ENCODE data around the gene UAP1L1. TPM values are rescaled to one million over a fixed set of nuclear protein-coding genes. Genes with fewer than 3 reads are reported as not detected.

UAP1L1 gene
- total and polyA plus RNA-seq, 2 of the 8 experiments (the other 6 are each of a cell fraction or from before 2014, with no cell fraction given), result 2.0 to 5.4 TPM

- 88% methylated on average over 14 of the region's 14 CpGs; no CpG with 5 or more reads in 1 of the 2 experiments for WGBS, 2 experiments (ENCODE audit: extremely low coverage in 1 of 2, insufficient coverage in 1 of 2, insufficient read length in 1 of 2, insufficient replicate concordance in 2 of 2, low coverage in 1 of 2, low lambda C conversion rate in 2 of 2, missing lambda C conversion rate in 1 of 2)
- CTCF ChIA-PET (ENCODE audit: partially characterized antibody), result no interaction called here
These were observed 21.9 kb downstream of the UAP1L1 start for GRCh38 chr9:137099231-137099630.

More at GRCh38 chr9:137099231-137099630, 21.9 kb downstream of the UAP1L1 start:
- DNase-seq (ENCODE audit: low read depth in 1 of 2, low spot score in 2 of 2), result no peak
- no peak overlapping the region for H3K23ac ChIP-seq (ENCODE audit: insufficient read length)
- H4K20me1 ChIP-seq (replicated peaks in 1 of 2; ENCODE audit: control insufficient read depth in 1 of 2, insufficient read depth in 2 of 2, low read length in 2 of 2), result peaks cover 0 to 2% of the 10 kb centered on the region in 2 experiments
- TF ChIP-seq ZNF274 (IDR thresholded peaks at IDR 0.05; ENCODE audit: borderline replicate concordance, extremely low read depth, low read length) (no peak), BRCA1 (IDR thresholded peaks at IDR 0.05; ENCODE audit: low read depth, low read length) (no peak), ATF2 (IDR thresholded peaks at IDR 0.05; ENCODE audit: low read length) (no peak)
- no peak overlapping the region for H3K18ac ChIP-seq (ENCODE audit: extremely low read depth, low read length)
- no peaks in the 10 kb centered on the region for H3K23me2 ChIP-seq (ENCODE audit: low read depth, low read length)
- no peak for FAIRE-seq
- no peak overlapping the region for H3K4me2 ChIP-seq (ENCODE audit: insufficient read depth in 1 of 2, low read depth in 2 of 2, low read length in 2 of 2)
- H3K27ac ChIP-seq (ENCODE audit: low read depth, low read length), result no peak overlapping the region
- H2BK5ac ChIP-seq (ENCODE audit: low read depth, low read length), result no peak overlapping the region
- no peak overlapping the region for H3K4ac ChIP-seq (replicated peaks; ENCODE audit: insufficient read length, low read depth, low read length)
- H3K4me3 ChIP-seq (ENCODE audit: extremely low read depth in 1 of 4, insufficient read depth in 2 of 4, low read depth in 3 of 4, low read length in 4 of 4), result no peak overlapping the region
- no peak overlapping the region for H2BK15ac ChIP-seq (ENCODE audit: low read length)
- no peak overlapping the region for H4K5ac ChIP-seq (ENCODE audit: insufficient read length, low read depth, low read length)
- H3K9me3 ChIP-seq (ENCODE audit: insufficient read depth in 2 of 2, low read depth in 1 of 2, low read length in 1 of 2), result peaks cover 20 to 24% of the 10 kb centered on the region in 2 experiments
- H2BK12ac ChIP-seq (ENCODE audit: low read depth, low read length), result no peak overlapping the region
- H4K8ac ChIP-seq (ENCODE audit: extremely low read depth, insufficient read depth, low read length), result no peak overlapping the region
- H3K27me3 ChIP-seq (replicated peaks in 1 of 4; ENCODE audit: control insufficient read depth in 3 of 4, extremely low read depth in 1 of 4, insufficient read depth in 3 of 4, low read length in 3 of 4), result no peaks in the 10 kb centered on the region
- no peak overlapping the region for H2BK20ac ChIP-seq (ENCODE audit: low read length)
- no peak overlapping the region for H3K14ac ChIP-seq (ENCODE audit: insufficient read length)
- no peak overlapping the region for H2AK5ac ChIP-seq (ENCODE audit: low read depth, low read length)
- no peak overlapping the region for H2AFZ ChIP-seq (ENCODE audit: low read length)
- H2BK120ac ChIP-seq (replicated peaks; ENCODE audit: low read depth, low read length), result no peak overlapping the region
- H3K56ac ChIP-seq (replicated peaks; ENCODE audit: insufficient read length, low read depth, low read length), result no peak overlapping the region
- no peaks in the 10 kb centered on the region for H3K4me1 ChIP-seq (replicated peaks in 1 of 4; ENCODE audit: control insufficient read depth in 3 of 4, insufficient read depth in 4 of 4, low read length in 3 of 4)
- H3K9ac ChIP-seq (replicated peaks in 1 of 4; ENCODE audit: extremely low read depth in 1 of 4, low read depth in 3 of 4, low read length in 3 of 4), result no peak overlapping the region
- no peak overlapping the region for H4K91ac ChIP-seq (replicated peaks; ENCODE audit: insufficient read length, low read length)
- POLR2A ChIA-PET (ENCODE audit: partially characterized antibody), result no interaction called here
- H3K79me1 ChIP-seq (ENCODE audit: low read depth, low read length), result peaks cover 2% of the 10 kb centered on the region; the same call in 1 of the 2 replicates
- peaks cover 19 to 35% (median 33%) of the 10 kb centered on the region in 4 experiments; a peak in 7 of 8 replicates for H3K36me3 ChIP-seq (ENCODE audit: control insufficient read depth in 2 of 4, insufficient read depth in 4 of 4, low read length in 3 of 4)
- no peaks in the 10 kb centered on the region for H3K79me2 ChIP-seq (ENCODE audit: control insufficient read depth in 1 of 2, insufficient read depth in 2 of 2, low read length in 2 of 2)
